GM12872 (cell line): ENCODE data around the gene CCDC88B.
A peak's percentile ranks its signal among the peaks of the same experiment; 100 is the strongest.

Source experiments
- CTCF ChIP-seq: IDR thresholded peaks from 3 replicates; pipeline ENCODE4 v1.5.1; 2011; ENCODE audit warnings: low read depth, mild to moderate bottlenecking, low read length, moderate library complexity; ENCODE audit not compliant: insufficient read depth

Gene CCDC88B

DNA sequence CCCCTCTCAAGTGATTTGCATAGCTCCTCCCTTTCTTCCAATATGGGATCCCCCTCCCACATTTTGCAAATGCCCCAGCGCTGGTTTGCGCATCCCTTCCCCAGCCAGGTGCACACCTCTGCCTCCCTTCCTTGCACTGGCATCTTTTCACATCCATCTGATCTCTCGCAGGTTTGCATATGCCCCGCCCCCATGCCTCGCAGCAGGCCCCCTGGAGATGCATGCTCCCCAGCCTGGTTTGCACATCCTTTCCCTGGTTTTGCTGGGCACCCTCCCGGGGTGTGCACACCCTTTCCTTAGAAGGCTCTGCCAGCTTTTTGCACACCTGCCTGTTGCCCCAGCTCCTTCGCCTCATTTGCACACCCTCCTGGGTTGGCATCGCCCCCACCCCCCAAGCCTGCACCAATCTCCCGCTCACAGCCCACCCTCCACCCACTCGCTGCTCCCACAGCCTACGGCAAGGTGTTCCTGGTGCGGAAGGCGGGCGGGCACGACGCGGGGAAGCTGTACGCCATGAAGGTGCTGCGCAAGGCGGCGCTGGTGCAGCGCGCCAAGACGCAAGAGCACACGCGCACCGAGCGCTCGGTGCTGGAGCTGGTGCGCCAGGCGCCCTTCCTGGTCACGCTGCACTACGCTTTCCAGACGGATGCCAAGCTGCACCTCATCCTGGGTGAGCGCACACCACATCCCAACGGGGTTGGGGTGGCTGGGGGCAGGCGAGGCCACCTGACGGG is 19.9 kb downstream of the CCDC88B start:
- peak; percentile 40 for TF ChIP-seq CTCF

- no peak for TF ChIP-seq CTCF
Observed at GRCh38 chr11:64360448-64360921, 20.5 kb downstream of the CCDC88B start.

- no peak for TF ChIP-seq CTCF
Observed at GRCh38 chr11:64361659-64362058, 21.7 kb downstream of the CCDC88B start.

DNA sequence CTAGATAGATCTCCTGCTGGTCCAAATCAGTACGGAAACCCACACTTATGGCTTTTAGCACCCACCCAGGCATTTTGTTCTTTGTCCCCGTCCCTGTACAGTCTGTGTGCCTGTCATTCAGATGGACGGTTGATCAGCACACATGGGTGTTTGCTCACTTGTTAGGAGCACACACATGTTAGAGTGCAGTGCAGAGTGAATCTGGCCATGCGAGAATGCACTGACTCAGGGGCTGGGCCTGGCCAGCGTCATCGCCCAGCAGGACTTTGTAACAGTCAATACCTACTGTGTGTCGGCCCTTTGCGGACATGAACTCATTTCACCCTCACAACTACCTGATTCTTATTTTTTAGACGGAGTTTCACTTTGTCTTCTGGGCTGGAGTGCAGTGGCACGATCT is 22.3 kb downstream of the CCDC88B start:
- TF ChIP-seq CTCF, result no peak

DNA sequence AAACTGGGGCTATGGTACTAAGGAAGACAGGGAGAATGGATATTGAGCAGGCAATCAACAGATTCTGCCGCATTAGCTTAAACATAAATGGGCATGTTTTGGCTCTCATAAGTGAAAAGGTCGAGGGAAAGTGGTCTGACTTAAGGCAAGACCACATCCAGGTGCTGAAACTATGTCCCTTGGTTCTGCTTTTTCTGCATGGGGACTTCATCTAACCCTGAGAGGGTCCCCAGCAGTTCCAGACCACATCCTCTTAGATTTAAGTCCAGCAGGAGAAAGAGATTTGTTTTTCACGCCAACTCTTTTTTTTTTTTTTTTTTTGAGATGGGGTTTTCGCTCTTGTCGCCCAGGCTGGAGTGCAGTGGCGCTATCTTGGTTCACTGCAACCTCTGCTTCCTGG is 24.4 kb downstream of the CCDC88B start:
- TF ChIP-seq CTCF, result no peak

DNA sequence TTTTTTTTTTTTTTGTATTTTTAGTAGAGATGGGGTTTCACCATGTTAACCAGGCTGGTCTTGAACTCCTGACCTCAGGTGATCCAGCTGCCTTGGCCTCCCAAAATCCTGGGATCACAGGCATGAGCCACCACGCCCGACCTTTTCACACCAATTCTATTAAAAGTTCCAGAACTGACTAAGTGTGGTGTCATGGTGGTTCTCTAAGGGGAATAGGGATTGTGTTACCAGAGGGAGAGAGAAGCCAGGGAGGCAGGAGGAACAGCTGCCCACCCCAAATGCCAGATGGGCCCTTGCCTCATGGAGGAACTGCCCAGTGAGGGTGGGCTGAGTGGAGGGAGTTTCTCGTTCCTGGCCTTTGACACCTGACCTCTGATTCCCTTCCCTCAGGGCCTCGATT is 24.9 kb downstream of the CCDC88B start:
- TF ChIP-seq CTCF, result no peak

GRCh38 chr11:64366751-64367150 is 26.7 kb downstream of the CCDC88B start:
- no peak for TF ChIP-seq CTCF
